ENCODE results near the gene NLN. TPM values are rescaled to one million over a fixed set of nuclear protein-coding genes. Genes with fewer than 3 reads are reported as not detected.

Gene NLN
- total RNA-seq, 1 experiment from 2014 or later, result 42.1 TPM

GRCh38 chr5:65818592-65818991, 96.6 kb downstream of the NLN start:
- intact Hi-C loops (cut with micrococcal nuclease), result no loop called here
- Mint-ChIP-seq H3K4me1 (ENCODE audit: insufficient read depth, unreplicated experiment) (peaks cover 6% of the 10 kb centered on the region), H3K4me3 (ENCODE audit: unreplicated experiment) (no peak overlapping the region), H3K27me3 (ENCODE audit: insufficient read depth, unreplicated experiment) (no peaks in the 10 kb centered on the region), H3K36me3 (ENCODE audit: insufficient read depth, unreplicated experiment) (peaks cover 19% of the 10 kb centered on the region), H3K9me3 (ENCODE audit: unreplicated experiment) (no peaks in the 10 kb centered on the region), H3K27ac (ENCODE audit: low read depth, unreplicated experiment) (no peak overlapping the region)
- ChIA-PET CTCF (interaction anchor here (1.4 kb wide), 1 partner anchor 13 kb away, joined by 3 read pairs; no protein-coding TSS in a partner anchor), POLR2A (no interaction called here)
- no TSS peak for BruUV-seq (replicated peaks)
- no peak for DNase-seq (ENCODE audit: unreplicated experiment)
- no peak for TF ChIP-seq CTCF (IDR thresholded peaks at IDR 0.05; ENCODE audit: unreplicated experiment)

GRCh38 chr5:65819215-65819904, 97.4 kb downstream of the NLN start:
- intact Hi-C loops (cut with micrococcal nuclease), result no loop called here
- Mint-ChIP-seq H3K27ac (ENCODE audit: low read depth, unreplicated experiment) (no peak overlapping the region), H3K36me3 (ENCODE audit: insufficient read depth, unreplicated experiment) (peaks cover 18% of the 10 kb centered on the region), H3K9me3 (ENCODE audit: unreplicated experiment) (no peaks in the 10 kb centered on the region), H3K4me1 (ENCODE audit: insufficient read depth, unreplicated experiment) (peaks cover 9% of the 10 kb centered on the region), H3K4me3 (ENCODE audit: unreplicated experiment) (no peak overlapping the region), H3K27me3 (ENCODE audit: insufficient read depth, unreplicated experiment) (no peaks in the 10 kb centered on the region)
- TF ChIP-seq CTCF (IDR thresholded peaks at IDR 0.05; ENCODE audit: unreplicated experiment), result no peak
- no peak for DNase-seq (ENCODE audit: unreplicated experiment)
- ChIA-PET CTCF (interaction anchor here (0.7 to 1.1 kb wide), 2 partner anchors 19 to 232 kb away, joined by 3 to 5 read pairs; no protein-coding TSS in a partner anchor), POLR2A (interaction anchor here (0.9 to 1.2 kb wide), 2 partner anchors 9 to 18 kb away, joined by 3 to 4 read pairs; no protein-coding TSS in a partner anchor)
- BruUV-seq (replicated peaks), result no TSS peak

GRCh38 chr5:65819905-65820240, 97.9 kb downstream of the NLN start:
- TF ChIP-seq CTCF (IDR thresholded peaks at IDR 0.05; ENCODE audit: unreplicated experiment), result no peak
- no peaks in the 10 kb centered on the region for H3K27me3 Mint-ChIP-seq (ENCODE audit: insufficient read depth, unreplicated experiment)
- intact Hi-C loops (cut with micrococcal nuclease), result no loop called here
- H3K36me3 Mint-ChIP-seq (ENCODE audit: insufficient read depth, unreplicated experiment), result peaks cover 19% of the 10 kb centered on the region
- ChIA-PET CTCF (interaction anchor here (0.7 to 1.1 kb wide), 2 partner anchors 19 to 233 kb away, joined by 3 to 5 read pairs; no protein-coding TSS in a partner anchor), POLR2A (interaction anchor here (0.9 to 1.2 kb wide), 2 partner anchors 9 to 19 kb away, joined by 3 to 4 read pairs; no protein-coding TSS in a partner anchor)
- H3K9me3 Mint-ChIP-seq (ENCODE audit: unreplicated experiment), result no peaks in the 10 kb centered on the region
- DNase-seq (ENCODE audit: unreplicated experiment), result no peak
- H3K27ac Mint-ChIP-seq (ENCODE audit: low read depth, unreplicated experiment), result no peak overlapping the region
- BruUV-seq (replicated peaks), result no TSS peak
- H3K4me3 Mint-ChIP-seq (ENCODE audit: unreplicated experiment), result no peak overlapping the region
- H3K4me1 Mint-ChIP-seq (ENCODE audit: insufficient read depth, unreplicated experiment), result peaks cover 9% of the 10 kb centered on the region

GRCh38 chr5:65820373-65820772, 98.4 kb downstream of the NLN start:
- Mint-ChIP-seq H3K9me3 (ENCODE audit: unreplicated experiment) (no peaks in the 10 kb centered on the region), H3K4me1 (ENCODE audit: insufficient read depth, unreplicated experiment) (peaks cover 9% of the 10 kb centered on the region), H3K27ac (ENCODE audit: low read depth, unreplicated experiment) (peak overlapping the region; percentile 53), H3K4me3 (ENCODE audit: unreplicated experiment) (no peak overlapping the region), H3K27me3 (ENCODE audit: insufficient read depth, unreplicated experiment) (no peaks in the 10 kb centered on the region), H3K36me3 (ENCODE audit: insufficient read depth, unreplicated experiment) (peaks cover 19% of the 10 kb centered on the region)
- no peak for TF ChIP-seq CTCF (IDR thresholded peaks at IDR 0.05; ENCODE audit: unreplicated experiment)
- ChIA-PET CTCF (interaction anchor here (0.7 to 1.1 kb wide), 2 partner anchors 20 to 233 kb away, joined by 3 to 5 read pairs; no protein-coding TSS in a partner anchor), POLR2A (interaction anchor here (1.2 kb wide), 1 partner anchor 10 kb away, joined by 4 read pairs; no protein-coding TSS in a partner anchor)
- no peak for DNase-seq (ENCODE audit: unreplicated experiment)
- intact Hi-C loops (cut with micrococcal nuclease), result no loop called here
- BruUV-seq (replicated peaks), result no TSS peak

Data from MCF 10A (cell line).